ENCODE results near the gene PCBP3. TPM values are rescaled to one million over a fixed set of nuclear protein-coding genes. Genes with fewer than 3 reads are reported as not detected.

PCBP3 gene
- total RNA-seq, 1 experiment from 2014 or later = not detected

DNA sequence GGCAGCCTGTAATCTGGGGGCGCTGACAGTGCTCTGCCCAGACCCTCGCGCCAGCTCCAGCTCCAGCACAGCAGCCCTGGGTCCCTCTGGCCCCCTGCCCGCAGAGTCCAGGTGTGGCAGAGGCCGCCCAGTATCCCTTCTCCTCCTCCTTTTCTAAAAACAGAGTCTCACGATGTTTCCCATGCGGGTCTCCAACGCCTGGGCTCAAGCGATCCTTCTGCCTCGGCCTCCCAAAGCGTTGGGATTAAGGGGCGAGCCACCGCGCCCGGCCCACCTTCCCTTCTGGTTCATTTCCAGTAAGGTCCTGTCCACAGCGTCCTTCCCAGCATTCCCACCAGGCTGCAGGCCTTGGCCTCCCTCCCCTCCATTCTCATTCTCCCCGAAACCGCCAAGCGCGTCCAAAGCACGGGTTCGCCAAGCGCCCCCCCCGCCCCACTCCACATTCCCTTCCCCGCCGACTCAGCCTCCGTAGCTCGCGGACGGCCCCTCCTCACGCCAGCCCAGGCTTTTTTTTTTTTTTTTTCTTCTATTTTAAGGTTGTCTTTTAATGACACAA lies 2.0 kb upstream of the PCBP3 start:
- in situ Hi-C loops (cut with HindIII; ENCODE audit: low pct_unique_long_range_greater_than_20kb, low sequenced_read_pairs) (no loop called here), intact Hi-C loops (cut with micrococcal nuclease; ENCODE audit: unreplicated experiment) (no loop called here)
- no peak for DNase-seq (ENCODE audit: low read depth, low spot score)
- Histone ChIP-seq H3K27me3 (ENCODE audit: control insufficient read depth, insufficient read depth, low read length) (peaks cover under 1% of the 10 kb centered on the region; the same call in 1 of the 2 replicates), H3K4me3 (ENCODE audit: low read depth in 2 of 2, low read length in 2 of 2) (no peak overlapping the region), H3K27ac (ENCODE audit: low read length) (no peak overlapping the region), H3K36me3 (ENCODE audit: control insufficient read depth, insufficient read depth, low read length) (no peaks in the 10 kb centered on the region), H3K4me1 (ENCODE audit: control insufficient read depth, insufficient read depth, low read length) (no peaks in the 10 kb centered on the region), H3K9me3 (ENCODE audit: control insufficient read depth, insufficient read depth, low read depth, low read length) (no peaks in the 10 kb centered on the region)
- TF ChIP-seq SIN3A (IDR thresholded peaks at IDR 0.05; ENCODE audit: borderline replicate concordance, insufficient read depth, low read depth, low read length) (no peak), POLR2AphosphoS5 (IDR thresholded peaks at IDR 0.05; ENCODE audit: low read depth, low read length) (no peak), TCF7L2 (IDR thresholded peaks at IDR 0.05; ENCODE audit: low read depth, low read length) (no peak)
- TF ChIP-seq, protein P1, sequence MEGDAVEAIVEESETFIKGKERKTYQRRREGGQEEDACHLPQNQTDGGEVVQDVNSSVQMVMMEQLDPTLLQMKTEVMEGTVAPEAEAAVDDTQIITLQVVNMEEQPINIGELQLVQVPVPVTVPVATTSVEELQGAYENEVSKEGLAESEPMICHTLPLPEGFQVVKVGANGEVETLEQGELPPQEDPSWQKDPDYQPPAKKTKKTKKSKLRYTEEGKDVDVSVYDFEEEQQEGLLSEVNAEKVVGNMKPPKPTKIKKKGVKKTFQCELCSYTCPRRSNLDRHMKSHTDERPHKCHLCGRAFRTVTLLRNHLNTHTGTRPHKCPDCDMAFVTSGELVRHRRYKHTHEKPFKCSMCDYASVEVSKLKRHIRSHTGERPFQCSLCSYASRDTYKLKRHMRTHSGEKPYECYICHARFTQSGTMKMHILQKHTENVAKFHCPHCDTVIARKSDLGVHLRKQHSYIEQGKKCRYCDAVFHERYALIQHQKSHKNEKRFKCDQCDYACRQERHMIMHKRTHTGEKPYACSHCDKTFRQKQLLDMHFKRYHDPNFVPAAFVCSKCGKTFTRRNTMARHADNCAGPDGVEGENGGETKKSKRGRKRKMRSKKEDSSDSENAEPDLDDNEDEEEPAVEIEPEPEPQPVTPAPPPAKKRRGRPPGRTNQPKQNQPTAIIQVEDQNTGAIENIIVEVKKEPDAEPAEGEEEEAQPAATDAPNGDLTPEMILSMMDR (IDR thresholded peaks at IDR 0.05) = no peak
- TF ChIP-seq, protein P2, sequence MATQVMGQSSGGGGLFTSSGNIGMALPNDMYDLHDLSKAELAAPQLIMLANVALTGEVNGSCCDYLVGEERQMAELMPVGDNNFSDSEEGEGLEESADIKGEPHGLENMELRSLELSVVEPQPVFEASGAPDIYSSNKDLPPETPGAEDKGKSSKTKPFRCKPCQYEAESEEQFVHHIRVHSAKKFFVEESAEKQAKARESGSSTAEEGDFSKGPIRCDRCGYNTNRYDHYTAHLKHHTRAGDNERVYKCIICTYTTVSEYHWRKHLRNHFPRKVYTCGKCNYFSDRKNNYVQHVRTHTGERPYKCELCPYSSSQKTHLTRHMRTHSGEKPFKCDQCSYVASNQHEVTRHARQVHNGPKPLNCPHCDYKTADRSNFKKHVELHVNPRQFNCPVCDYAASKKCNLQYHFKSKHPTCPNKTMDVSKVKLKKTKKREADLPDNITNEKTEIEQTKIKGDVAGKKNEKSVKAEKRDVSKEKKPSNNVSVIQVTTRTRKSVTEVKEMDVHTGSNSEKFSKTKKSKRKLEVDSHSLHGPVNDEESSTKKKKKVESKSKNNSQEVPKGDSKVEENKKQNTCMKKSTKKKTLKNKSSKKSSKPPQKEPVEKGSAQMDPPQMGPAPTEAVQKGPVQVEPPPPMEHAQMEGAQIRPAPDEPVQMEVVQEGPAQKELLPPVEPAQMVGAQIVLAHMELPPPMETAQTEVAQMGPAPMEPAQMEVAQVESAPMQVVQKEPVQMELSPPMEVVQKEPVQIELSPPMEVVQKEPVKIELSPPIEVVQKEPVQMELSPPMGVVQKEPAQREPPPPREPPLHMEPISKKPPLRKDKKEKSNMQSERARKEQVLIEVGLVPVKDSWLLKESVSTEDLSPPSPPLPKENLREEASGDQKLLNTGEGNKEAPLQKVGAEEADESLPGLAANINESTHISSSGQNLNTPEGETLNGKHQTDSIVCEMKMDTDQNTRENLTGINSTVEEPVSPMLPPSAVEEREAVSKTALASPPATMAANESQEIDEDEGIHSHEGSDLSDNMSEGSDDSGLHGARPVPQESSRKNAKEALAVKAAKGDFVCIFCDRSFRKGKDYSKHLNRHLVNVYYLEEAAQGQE (IDR thresholded peaks at IDR 0.05; ENCODE audit: insufficient read depth in 1 of 2, low read depth in 2 of 2, low read length in 1 of 2) = no peak
- CTCF ChIA-PET = no interaction called here
- BruUV-seq (replicated peaks) = no TSS peak
- no peak for ATAC-seq
- POLR2A ChIA-PET = no interaction called here

DNA sequence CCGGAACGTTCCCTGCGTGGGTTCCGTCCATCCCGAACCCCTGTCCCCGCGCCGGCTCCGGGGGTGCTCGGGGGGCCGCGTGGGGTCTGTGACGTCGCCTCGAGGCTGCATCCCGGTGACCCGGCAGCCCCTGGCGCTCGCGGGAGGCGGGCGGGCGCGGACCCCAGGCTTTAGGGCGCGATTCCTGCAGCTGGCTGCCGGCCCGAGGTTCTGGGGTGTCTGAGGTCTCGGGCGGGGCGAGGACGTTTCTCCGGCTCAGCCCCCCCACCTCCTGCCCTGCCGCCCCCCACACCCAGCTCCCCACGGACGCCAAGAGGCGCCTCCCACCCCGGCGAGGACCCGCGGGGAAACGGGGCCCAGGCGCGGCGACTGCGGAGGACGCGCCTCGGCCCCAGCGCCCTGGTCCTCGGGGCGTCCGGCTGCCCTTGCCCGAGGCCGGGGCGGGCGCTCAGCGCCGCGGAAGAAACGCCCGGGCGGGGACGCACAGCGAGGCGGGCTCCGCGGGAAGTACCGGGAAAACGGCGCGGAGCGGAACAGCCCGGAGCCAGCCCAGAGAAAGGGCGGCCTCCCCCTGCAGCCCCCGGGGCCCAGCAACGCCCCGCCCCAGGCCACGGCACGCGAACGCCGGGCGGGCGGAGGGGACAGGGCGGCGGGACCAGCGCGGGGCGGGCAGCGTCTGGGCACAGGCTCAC lies 1.3 kb upstream of the PCBP3 start:
- no peak for ATAC-seq
- Histone ChIP-seq H3K27me3 (ENCODE audit: control insufficient read depth, insufficient read depth, low read length) (peaks cover 2% of the 10 kb centered on the region; the same call in 1 of the 2 replicates), H3K27ac (ENCODE audit: low read length) (no peak overlapping the region), H3K9me3 (ENCODE audit: control insufficient read depth, insufficient read depth, low read depth, low read length) (no peaks in the 10 kb centered on the region), H3K4me3 (ENCODE audit: low read depth in 2 of 2, low read length in 2 of 2) (no peak overlapping the region), H3K4me1 (ENCODE audit: control insufficient read depth, insufficient read depth, low read length) (no peaks in the 10 kb centered on the region), H3K36me3 (ENCODE audit: control insufficient read depth, insufficient read depth, low read length) (no peaks in the 10 kb centered on the region)
- TF ChIP-seq POLR2AphosphoS5 (IDR thresholded peaks at IDR 0.05; ENCODE audit: low read depth, low read length) (no peak), SIN3A (IDR thresholded peaks at IDR 0.05; ENCODE audit: borderline replicate concordance, insufficient read depth, low read depth, low read length) (no peak), TCF7L2 (IDR thresholded peaks at IDR 0.05; ENCODE audit: low read depth, low read length) (no peak)
- TF ChIP-seq, protein P1 (IDR thresholded peaks at IDR 0.05) = no peak
- TF ChIP-seq, protein P2 (IDR thresholded peaks at IDR 0.05; ENCODE audit: insufficient read depth in 1 of 2, low read depth in 2 of 2, low read length in 1 of 2) = no peak
- in situ Hi-C loops (cut with HindIII; ENCODE audit: low pct_unique_long_range_greater_than_20kb, low sequenced_read_pairs) (no loop called here), intact Hi-C loops (cut with micrococcal nuclease; ENCODE audit: unreplicated experiment) (no loop called here)
- POLR2A ChIA-PET = no interaction called here
- no peak for DNase-seq (ENCODE audit: low read depth, low spot score)
- BruUV-seq (replicated peaks) = no TSS peak
- CTCF ChIA-PET = no interaction called here

Data from Panc1 (cell line).